Activated CD8-positive, alpha-beta T cell treated with anti-CD3 and anti-CD28 coated beads for 36 hours (primary cell): ENCODE measurements around the gene HOXC11. TPM values are rescaled to one million over a fixed set of nuclear protein-coding genes. Genes with fewer than 3 reads are reported as not detected.
A peak's percentile ranks its signal among the peaks of the same experiment; 100 is the strongest.

ENCODE experiments used
- ATAC-seq: fragments of 200-7000 bp; cut with Tn5 transposase; one replicate; pipeline ENCODE4 v1.10.0; 2021; ENCODE audit warnings: mild to moderate bottlenecking, moderate library complexity
- CTCF ChIA-PET: fragments of 350-600 bp; sonication (Branson Sonifier 250); formaldehyde crosslinking; loops from one replicate; lab custom pipeline; 2021; ENCODE audit warnings: antibody characterized with exemption; lab: Charles Lee
- POLR2A ChIA-PET: fragments of 350-600 bp; sonication (Branson Sonifier 250); formaldehyde crosslinking; loops from one replicate; lab custom pipeline; 2021; ENCODE audit warnings: antibody characterized with exemption; lab: Charles Lee
- DNase-seq: peaks from one replicate; pipeline ENCODE4 v3.0.0-alpha.2; 2020
- H3K27ac Mint-ChIP-seq: one replicate; pipeline ENCODE4 v1.8.0; 2021; ENCODE audit warnings: mild to moderate bottlenecking, mixed read lengths
- H3K27me3 Mint-ChIP-seq: one replicate; pipeline ENCODE4 v1.8.0; 2021; ENCODE audit warnings: mixed read lengths
- H3K36me3 Mint-ChIP-seq: one replicate; pipeline ENCODE4 v1.8.0; 2021; ENCODE audit warnings: low read depth, mixed read lengths
- H3K4me1 Mint-ChIP-seq: one replicate; pipeline ENCODE4 v1.8.0; 2021; ENCODE audit warnings: low read depth, mixed read lengths
- H3K4me3 Mint-ChIP-seq: one replicate; pipeline ENCODE4 v1.8.0; 2021; ENCODE audit warnings: mild to moderate bottlenecking, moderate library complexity, mixed read lengths
- H3K9me3 Mint-ChIP-seq: one replicate; pipeline ENCODE4 v1.8.0; 2021; ENCODE audit warnings: mixed read lengths
- intact Hi-C: fragments of 100-400 bp; cut with micrococcal nuclease; formaldehyde crosslinking; loops from one replicate; pipeline ENCODE4 v1.10.0; 2022
- total RNA-seq, 2 experiments: library from RNA; stranded (reverse); gene quantifications; one replicate each; pipeline ENCODE4 v1.2.3, GENCODE V29; 2021
- TF ChIP-seq, protein P1 (sequence below): fragments of 200-600 bp; IDR thresholded peaks from one replicate; pipeline ENCODE4 v1.8.0; 2022; ENCODE audit warnings: antibody characterized with exemption, mild to moderate bottlenecking

Gene HOXC11
- total RNA-seq, 2 experiments from 2014 or later = not detected

DNA sequence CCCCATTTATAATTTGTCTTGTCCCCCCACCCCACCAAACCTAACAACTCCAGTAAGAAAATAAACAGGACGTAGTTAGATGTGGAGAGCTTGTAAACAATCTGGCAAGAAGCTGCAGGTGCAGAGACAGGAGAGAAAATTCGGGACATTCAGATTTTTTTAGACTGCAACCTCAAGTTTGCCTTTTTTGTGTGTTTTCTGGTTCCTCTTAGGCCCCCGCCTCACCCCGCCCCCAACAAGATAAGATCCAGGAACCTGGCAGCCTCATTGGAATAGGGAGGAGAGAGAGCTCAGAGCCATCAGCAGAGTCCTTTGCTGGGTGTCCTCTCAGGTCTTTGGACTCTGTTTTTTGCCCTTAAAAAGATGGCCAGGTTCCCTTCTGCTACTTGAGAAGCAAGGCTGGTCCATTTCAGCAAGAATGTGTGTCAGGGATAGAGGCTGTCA, 14.9 kb downstream of the HOXC11 start:
- ChIA-PET POLR2A (no interaction called here), CTCF (interaction anchor here (0.9 to 5.8 kb wide), 17 partner anchors 11 to 242 kb away, joined by 3 to 58 read pairs (median 4); partner anchors contain the start of genes HOXC5, HOXC8 and HOXC9)
- Mint-ChIP-seq H3K27ac (no peak overlapping the region), H3K27me3 (peaks cover 90% of the 10 kb centered on the region), H3K36me3 (no peaks in the 10 kb centered on the region), H3K4me1 (peaks cover 33% of the 10 kb centered on the region), H3K4me3 (no peak overlapping the region), H3K9me3 (no peaks in the 10 kb centered on the region)
- intact Hi-C loops = loop anchor here (5.0 kb wide), 1 partner anchor 39 kb away; the partner anchor contains the start of gene HOXC6
- no peak for DNase-seq
- no peak for ATAC-seq
- TF ChIP-seq, protein P1, sequence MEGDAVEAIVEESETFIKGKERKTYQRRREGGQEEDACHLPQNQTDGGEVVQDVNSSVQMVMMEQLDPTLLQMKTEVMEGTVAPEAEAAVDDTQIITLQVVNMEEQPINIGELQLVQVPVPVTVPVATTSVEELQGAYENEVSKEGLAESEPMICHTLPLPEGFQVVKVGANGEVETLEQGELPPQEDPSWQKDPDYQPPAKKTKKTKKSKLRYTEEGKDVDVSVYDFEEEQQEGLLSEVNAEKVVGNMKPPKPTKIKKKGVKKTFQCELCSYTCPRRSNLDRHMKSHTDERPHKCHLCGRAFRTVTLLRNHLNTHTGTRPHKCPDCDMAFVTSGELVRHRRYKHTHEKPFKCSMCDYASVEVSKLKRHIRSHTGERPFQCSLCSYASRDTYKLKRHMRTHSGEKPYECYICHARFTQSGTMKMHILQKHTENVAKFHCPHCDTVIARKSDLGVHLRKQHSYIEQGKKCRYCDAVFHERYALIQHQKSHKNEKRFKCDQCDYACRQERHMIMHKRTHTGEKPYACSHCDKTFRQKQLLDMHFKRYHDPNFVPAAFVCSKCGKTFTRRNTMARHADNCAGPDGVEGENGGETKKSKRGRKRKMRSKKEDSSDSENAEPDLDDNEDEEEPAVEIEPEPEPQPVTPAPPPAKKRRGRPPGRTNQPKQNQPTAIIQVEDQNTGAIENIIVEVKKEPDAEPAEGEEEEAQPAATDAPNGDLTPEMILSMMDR = no peak

GRCh38 chr12:53988541-53989226, 15.8 kb downstream of the HOXC11 start:
- CTCF ChIA-PET = interaction anchor here (0.8 to 5.8 kb wide), 18 partner anchors 11 to 243 kb away, joined by 3 to 58 read pairs (median 4); partner anchors contain the start of genes HOXC5, HOXC8 and HOXC9
- no peaks in the 10 kb centered on the region for H3K9me3 Mint-ChIP-seq
- H3K27me3 Mint-ChIP-seq = peaks cover 90% of the 10 kb centered on the region
- H3K36me3 Mint-ChIP-seq = no peaks in the 10 kb centered on the region
- DNase-seq (no peak), ATAC-seq (no peak)
- POLR2A ChIA-PET = no interaction called here
- H3K27ac Mint-ChIP-seq = no peak overlapping the region
- intact Hi-C loops = loop anchor here (5.0 kb wide), 1 partner anchor 39 kb away; the partner anchor contains the start of gene HOXC6
- no peak overlapping the region for H3K4me3 Mint-ChIP-seq
- peaks cover 33% of the 10 kb centered on the region for H3K4me1 Mint-ChIP-seq
- TF ChIP-seq, protein P1 = no peak

DNA sequence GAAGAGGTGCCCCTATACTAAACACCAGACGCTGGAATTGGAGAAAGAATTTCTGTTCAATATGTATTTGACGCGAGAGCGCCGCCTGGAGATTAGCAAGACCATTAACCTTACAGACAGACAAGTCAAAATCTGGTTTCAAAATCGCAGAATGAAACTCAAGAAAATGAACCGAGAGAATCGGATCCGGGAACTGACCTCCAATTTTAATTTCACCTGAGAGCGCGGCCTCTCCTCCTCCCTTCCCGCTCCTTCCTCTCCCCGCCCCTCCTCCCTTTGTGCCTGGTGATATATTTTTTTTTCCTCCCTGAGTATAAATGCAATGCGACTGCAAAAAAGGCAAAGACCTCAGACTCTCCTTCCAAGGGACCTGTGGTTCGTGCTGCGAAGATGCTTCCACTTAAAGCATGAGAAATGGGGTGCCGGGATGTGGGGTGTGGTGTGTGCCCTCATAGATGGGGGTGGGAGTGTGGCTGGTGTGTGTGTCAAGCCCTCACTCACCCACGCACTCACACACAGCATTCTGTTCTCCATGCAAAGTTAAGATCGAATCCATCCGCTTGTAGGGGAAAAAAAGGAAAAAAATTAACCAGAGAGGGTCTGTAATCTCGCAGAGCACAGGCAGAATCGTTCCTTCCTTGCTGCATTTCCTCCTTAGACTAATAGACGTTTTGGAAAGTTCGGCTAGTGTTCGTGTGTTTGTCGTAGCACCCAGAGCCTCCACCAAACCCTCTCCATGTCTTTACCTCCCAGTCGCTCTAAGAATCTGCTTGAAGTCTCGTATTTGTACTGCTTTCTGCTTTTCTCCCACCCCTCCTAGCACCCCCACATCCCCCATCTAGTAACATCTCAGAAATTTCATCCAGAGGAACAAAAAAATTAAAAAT, 16.5 kb downstream of the HOXC11 start:
- no peak for ATAC-seq
- intact Hi-C loops = loop anchor here (5.0 kb wide), 2 partner anchors 32 to 38 kb away; partner anchors contain the start of gene HOXC6
- POLR2A ChIA-PET = no interaction called here

GRCh38 chr12:53990311-53991076, 17.6 kb downstream of the HOXC11 start:
- ChIA-PET POLR2A (interaction anchor here (0.8 to 1.2 kb wide), 2 partner anchors 38 to 201 kb away, joined by 3 read pairs; no protein-coding TSS in a partner anchor), CTCF (interaction anchor here (0.7 to 4.0 kb wide), 10 partner anchors 8 to 244 kb away, joined by 3 to 27 read pairs (median 5); no protein-coding TSS in a partner anchor)
- intact Hi-C loops = loop anchor here (5.0 kb wide), 1 partner anchor 33 kb away; no protein-coding TSS in a partner anchor
- Mint-ChIP-seq H3K27me3 (peaks cover 94% of the 10 kb centered on the region), H3K9me3 (no peaks in the 10 kb centered on the region), H3K27ac (no peak overlapping the region), H3K4me3 (no peak overlapping the region), H3K36me3 (peaks cover 2% of the 10 kb centered on the region), H3K4me1 (peaks cover 41% of the 10 kb centered on the region)
- TF ChIP-seq, protein P1 = no peak
- DNase-seq (no peak), ATAC-seq (no peak)

More for the DNA sequence above, 16.5 kb downstream of the HOXC11 start:
- TF ChIP-seq, protein P1 = peak; percentile 44
- peaks cover 38% of the 10 kb centered on the region for H3K4me1 Mint-ChIP-seq
- H3K27ac Mint-ChIP-seq = no peak overlapping the region
- peaks cover 93% of the 10 kb centered on the region for H3K27me3 Mint-ChIP-seq
- DNase-seq = peak; percentile 62
- CTCF ChIA-PET = interaction anchor here (0.7 to 5.8 kb wide), 14 partner anchors 9 to 243 kb away, joined by 3 to 58 read pairs (median 4); partner anchors contain the start of gene HOXC9
- H3K9me3 Mint-ChIP-seq = no peaks in the 10 kb centered on the region
- H3K36me3 Mint-ChIP-seq = peaks cover 2% of the 10 kb centered on the region
- H3K4me3 Mint-ChIP-seq = no peak overlapping the region
